LNCaP clone FGC (cell line): ENCODE results near the gene CALD1.

Experiments
- DNase-seq: peaks from one replicate; pipeline ENCODE4 v3.0.0-alpha.2; 2011; ENCODE audit warnings: low read depth
- H3K4me3 ChIP-seq: 2 replicates; pipeline ENCODE4 v1.5.1; 2011; ENCODE audit warnings: mild to moderate bottlenecking, low read depth, low read length, control low read depth
- CTCF ChIP-seq: IDR thresholded peaks from 2 replicates; pipeline ENCODE4 v1.5.1; 2012; ENCODE audit warnings: mild to moderate bottlenecking; ENCODE audit not compliant: control insufficient read depth, insufficient read depth; ENCODE audit errors: extremely low read depth

The CALD1 gene

GRCh38 chr7:134859783-134860182 is 80.3 kb downstream of the CALD1 start:
- DNase-seq: no peak
- no peak overlapping the region for H3K4me3 ChIP-seq
- no peak for TF ChIP-seq CTCF

GRCh38 chr7:134865001-134865845 is 85.8 kb downstream of the CALD1 start:
- no peak overlapping the region for H3K4me3 ChIP-seq
- TF ChIP-seq CTCF: no peak
- no peak for DNase-seq

GRCh38 chr7:134866617-134867016 is 87.2 kb downstream of the CALD1 start:
- DNase-seq: no peak
- TF ChIP-seq CTCF: no peak

GRCh38 chr7:134870156-134870555 is 90.7 kb downstream of the CALD1 start:
- DNase-seq: no peak
- no peak overlapping the region for H3K4me3 ChIP-seq
- TF ChIP-seq CTCF: no peak

More at GRCh38 chr7:134866617-134867016, 87.2 kb downstream of the CALD1 start:
- no peak overlapping the region for H3K4me3 ChIP-seq

GRCh38 chr7:134870781-134871180 is 91.3 kb downstream of the CALD1 start:
- H3K4me3 ChIP-seq: no peak overlapping the region
- no peak for TF ChIP-seq CTCF
- no peak for DNase-seq

GRCh38 chr7:134873253-134873652 is 93.8 kb downstream of the CALD1 start:
- DNase-seq: no peak
- TF ChIP-seq CTCF: no peak
- H3K4me3 ChIP-seq: no peak overlapping the region

GRCh38 chr7:134874407-134874806 is 95.0 kb downstream of the CALD1 start:
- H3K4me3 ChIP-seq: no peak overlapping the region
- no peak for DNase-seq
- TF ChIP-seq CTCF: no peak
